Measurements from ENCODE around the gene PTPN23. TPM values are rescaled to one million over a fixed set of nuclear protein-coding genes. Genes with fewer than 3 reads are reported as not detected.

The PTPN23 gene
- polyA plus RNA-seq, 3 donors = 1.2 to 13.7 (median 1.3) TPM

- Histone ChIP-seq H4K20me1 (ENCODE audit: insufficient read depth, low read length) (peaks cover 60% of the 10 kb centered on the region), H3K36me3 (replicated peaks in 1 of 2; ENCODE audit: control insufficient read depth in 1 of 2, insufficient read depth in 2 of 2, low read length in 2 of 2) (peaks cover 82 to 93% of the 10 kb centered on the region in 2 donors), H3K27me3 (ENCODE audit: control insufficient read depth in 2 of 2, insufficient read depth in 2 of 2, low read length in 2 of 2) (no peaks in the 10 kb centered on the region), H3K27ac (ENCODE audit: low read depth in 1 of 2, low read length in 2 of 2) (no peak overlapping the region), H2AFZ (ENCODE audit: insufficient read depth, low read depth, low read length, poor library complexity, severe bottlenecking) (no peak overlapping the region), H3K9ac (ENCODE audit: insufficient read depth, low read length, poor library complexity, severe bottlenecking) (no peak overlapping the region), H3K4me2 (replicated peaks; ENCODE audit: extremely low read depth, low read length, poor library complexity, severe bottlenecking) (no peak overlapping the region), H3K79me2 (ENCODE audit: insufficient read depth, low read length) (peaks cover 5% of the 10 kb centered on the region), H3K9me3 (replicated peaks in 1 of 2; ENCODE audit: control insufficient read depth in 1 of 2, insufficient read depth in 1 of 2, low read length in 2 of 2) (no peaks in the 10 kb centered on the region), H3K4me3 (replicated peaks in 1 of 3; ENCODE audit: low read depth in 2 of 3, low read length in 3 of 3) (no peak overlapping the region), H3K4me1 (ENCODE audit: control insufficient read depth in 1 of 2, insufficient read depth in 2 of 2, low read length in 2 of 2) (peaks cover 9 to 12% of the 10 kb centered on the region in 2 donors)
- no peak for DNase-seq
- H3K9me3 Mint-ChIP-seq = peaks cover 0 to 3% (median 0%) of the 10 kb centered on the region in 7 donors
- H3K27ac Mint-ChIP-seq = peak overlapping the region in 2 of 7 donors; percentile 41 to 83
- WGBS (ENCODE audit: insufficient coverage) = 95% methylated on average over 9 of the region's 18 CpGs
- H3K36me3 Mint-ChIP-seq = peaks cover 55 to 85% of the 10 kb centered on the region in 2 donors
- TF ChIP-seq CTCF (IDR thresholded peaks at IDR 0.05) = no peak
- H3K4me3 Mint-ChIP-seq = no peak overlapping the region
- intact Hi-C loops (cut with micrococcal nuclease) = no loop called here
- no peaks in the 10 kb centered on the region for H3K27me3 Mint-ChIP-seq (ENCODE audit: low read depth in 3 of 3)
- peaks cover 12% of the 10 kb centered on the region for H3K4me1 Mint-ChIP-seq
Measured at GRCh38 chr3:47407896-47408838, 27.3 kb downstream of the PTPN23 start.

- no peak overlapping the region for H3K27ac ChIP-seq (ENCODE audit: low read depth in 1 of 2, low read length in 2 of 2)
- H3K27me3 ChIP-seq (ENCODE audit: control insufficient read depth in 2 of 2, insufficient read depth in 2 of 2, low read length in 2 of 2) = no peaks in the 10 kb centered on the region
- no peak overlapping the region for H3K4me3 ChIP-seq (replicated peaks in 1 of 3; ENCODE audit: low read depth in 2 of 3, low read length in 3 of 3)
- peaks cover 84 to 93% of the 10 kb centered on the region in 2 donors for H3K36me3 ChIP-seq (replicated peaks in 1 of 2; ENCODE audit: control insufficient read depth in 1 of 2, insufficient read depth in 2 of 2, low read length in 2 of 2)
- H3K79me2 ChIP-seq (ENCODE audit: insufficient read depth, low read length) = no peaks in the 10 kb centered on the region
- intact Hi-C loops (cut with micrococcal nuclease) = no loop called here
- no peak overlapping the region for H3K27ac Mint-ChIP-seq
- no peaks in the 10 kb centered on the region for H3K9me3 ChIP-seq (replicated peaks in 1 of 2; ENCODE audit: control insufficient read depth in 1 of 2, insufficient read depth in 1 of 2, low read length in 2 of 2)
- peaks cover 0 to 3% (median 0%) of the 10 kb centered on the region in 7 donors for H3K9me3 Mint-ChIP-seq
- H3K9ac ChIP-seq (ENCODE audit: insufficient read depth, low read length, poor library complexity, severe bottlenecking) = no peak overlapping the region
- peaks cover 55% of the 10 kb centered on the region for H4K20me1 ChIP-seq (ENCODE audit: insufficient read depth, low read length)
- no peak overlapping the region for H3K4me3 Mint-ChIP-seq
- H2AFZ ChIP-seq (ENCODE audit: insufficient read depth, low read depth, low read length, poor library complexity, severe bottlenecking) = no peak overlapping the region
- 98% methylated on average over 13 of the region's 15 CpGs for WGBS (ENCODE audit: insufficient coverage)
- no peak for DNase-seq
- H3K4me2 ChIP-seq (replicated peaks; ENCODE audit: extremely low read depth, low read length, poor library complexity, severe bottlenecking) = no peak overlapping the region
- peaks cover 9 to 12% of the 10 kb centered on the region in 2 donors for H3K4me1 ChIP-seq (ENCODE audit: control insufficient read depth in 1 of 2, insufficient read depth in 2 of 2, low read length in 2 of 2)
- peaks cover 55 to 85% of the 10 kb centered on the region in 2 donors for H3K36me3 Mint-ChIP-seq
- H3K4me1 Mint-ChIP-seq = peaks cover 12% of the 10 kb centered on the region
- H3K27me3 Mint-ChIP-seq (ENCODE audit: low read depth in 3 of 3) = peaks cover 0 to 1% (median 0%) of the 10 kb centered on the region in 3 donors
- no peak for TF ChIP-seq CTCF (IDR thresholded peaks at IDR 0.05)
Measured at GRCh38 chr3:47408839-47409229, 28.0 kb downstream of the PTPN23 start.
